Activated naive CD4-positive, alpha-beta T cell treated with anti-CD3 and anti-CD28 coated beads for 36 hours (primary cell): Measurements from ENCODE around the gene ARID3A. TPM values are rescaled to one million over a fixed set of nuclear protein-coding genes. Genes with fewer than 3 reads are reported as not detected.

Source experiments
- CTCF ChIA-PET: fragments of 350-600 bp; sonication (Branson Sonifier 250); formaldehyde crosslinking; loops from one replicate; lab custom pipeline; 2021; ENCODE audit warnings: antibody characterized with exemption; lab: Charles Lee
- DNase-seq: peaks from one replicate; pipeline ENCODE4 v3.0.0-alpha.2; 2020
- H3K27ac Mint-ChIP-seq: one replicate; pipeline ENCODE4 v1.8.0; 2021; ENCODE audit warnings: mild to moderate bottlenecking, mixed read lengths
- H3K27me3 Mint-ChIP-seq: one replicate; pipeline ENCODE4 v1.8.0; 2021; ENCODE audit warnings: low read depth, mixed read lengths
- H3K36me3 Mint-ChIP-seq: one replicate; pipeline ENCODE4 v1.8.0; 2021; ENCODE audit warnings: low read depth, mixed read lengths
- H3K4me1 Mint-ChIP-seq: one replicate; pipeline ENCODE4 v1.8.0; 2021; ENCODE audit warnings: low read depth, mixed read lengths
- H3K4me3 Mint-ChIP-seq: one replicate; pipeline ENCODE4 v1.8.0; 2021; ENCODE audit warnings: mild to moderate bottlenecking, moderate library complexity, mixed read lengths
- H3K9me3 Mint-ChIP-seq: one replicate; pipeline ENCODE4 v1.8.0; 2021; ENCODE audit warnings: mixed read lengths
- intact Hi-C: fragments of 100-400 bp; cut with micrococcal nuclease; formaldehyde crosslinking; loops from one replicate; pipeline ENCODE4 v1.15.1; 2023
- total RNA-seq, 2 experiments: library from RNA; stranded (reverse); gene quantifications; one replicate each; pipeline ENCODE4 v1.2.3, GENCODE V29; 2021

Gene ARID3A
- total RNA-seq, 2 experiments from 2014 or later, result 23.1 to 28.4 TPM

DNA sequence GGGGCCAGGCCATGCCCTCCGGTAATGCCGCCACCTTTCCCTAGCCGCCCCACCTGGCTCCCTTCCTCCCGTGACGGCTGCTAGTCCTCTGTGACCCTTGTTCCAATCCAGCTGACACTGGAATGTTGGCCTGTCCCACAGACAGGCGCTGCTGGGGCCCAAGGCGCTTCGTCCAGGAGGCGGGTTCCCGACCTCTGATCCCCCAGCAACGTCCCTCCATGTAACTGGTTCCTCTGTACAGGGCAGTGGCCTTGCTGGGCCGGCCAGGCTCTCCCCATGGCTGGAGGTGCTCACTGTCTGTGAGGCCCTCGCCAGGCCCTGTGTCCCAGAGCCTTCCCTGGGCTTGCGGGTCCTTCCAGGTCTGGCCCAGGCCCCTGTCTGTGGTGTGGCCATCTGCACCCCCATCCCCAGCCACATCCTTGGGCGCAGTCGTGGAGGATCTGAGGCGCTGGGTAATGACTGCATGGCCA, 67.6 kb downstream of the ARID3A start:
- intact Hi-C loops, result no loop called here
- no peak for DNase-seq
- H3K4me1 Mint-ChIP-seq, result peaks cover 10% of the 10 kb centered on the region
- peaks cover 12% of the 10 kb centered on the region for H3K36me3 Mint-ChIP-seq
- no peaks in the 10 kb centered on the region for H3K9me3 Mint-ChIP-seq
- H3K27ac Mint-ChIP-seq, result no peak overlapping the region
- H3K4me3 Mint-ChIP-seq, result no peak overlapping the region
- CTCF ChIA-PET, result no interaction called here
- H3K27me3 Mint-ChIP-seq, result peaks cover 7% of the 10 kb centered on the region

DNA sequence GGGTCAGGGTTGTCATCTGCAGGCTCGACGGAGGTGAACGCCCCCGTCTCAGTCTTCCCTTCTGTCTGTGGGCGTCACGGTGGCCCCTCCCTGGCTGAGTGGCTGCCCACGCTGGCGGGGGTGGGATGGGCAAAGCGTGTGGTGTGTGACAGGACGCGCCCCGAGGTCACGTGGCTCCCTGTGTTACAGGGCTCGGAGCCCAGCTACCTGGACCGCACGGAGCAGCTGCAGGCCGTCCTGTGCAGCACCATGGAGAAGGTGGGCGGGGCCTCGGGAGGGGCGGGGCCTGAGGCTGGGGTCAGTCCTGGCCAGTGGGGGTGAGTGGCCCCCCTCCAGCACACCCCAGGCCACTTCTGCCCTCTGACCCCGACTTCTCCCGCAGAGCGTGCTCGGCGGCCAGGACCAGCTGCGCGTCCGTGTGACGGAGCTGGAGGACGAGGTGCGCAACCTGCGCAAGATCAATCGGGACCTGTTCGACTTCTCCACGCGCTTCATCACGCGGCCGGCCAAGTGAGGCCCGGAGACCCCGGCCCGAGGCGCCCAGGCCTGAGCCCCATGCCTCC, 68.1 kb downstream of the ARID3A start:
- Mint-ChIP-seq H3K4me1 (peaks cover 10% of the 10 kb centered on the region), H3K4me3 (no peak overlapping the region), H3K27me3 (peaks cover 11% of the 10 kb centered on the region), H3K9me3 (no peaks in the 10 kb centered on the region), H3K27ac (no peak overlapping the region), H3K36me3 (peaks cover 10% of the 10 kb centered on the region)
- no peak for DNase-seq
- intact Hi-C loops, result no loop called here
- CTCF ChIA-PET, result no interaction called here

DNA sequence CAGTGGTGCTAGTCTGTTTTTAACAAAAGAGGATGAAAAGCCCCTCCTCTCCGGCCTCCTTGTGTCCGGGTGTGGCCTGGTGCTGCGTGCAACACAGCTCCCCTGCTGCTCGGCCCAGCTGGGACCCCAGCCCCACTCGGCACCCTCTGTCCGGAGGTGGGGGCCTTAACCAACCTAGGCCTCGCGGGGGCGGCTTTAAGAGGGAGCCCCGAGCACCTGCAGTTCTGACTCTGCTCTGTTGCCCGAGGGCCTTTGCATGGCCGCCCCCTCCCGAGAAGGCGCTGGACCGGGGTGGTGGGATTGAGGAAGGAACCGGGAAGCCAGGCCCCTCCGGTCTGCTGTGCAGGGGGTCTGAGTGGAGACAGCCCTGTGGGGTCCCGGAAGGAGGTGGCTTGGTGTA, 68.7 kb downstream of the ARID3A start:
- H3K4me3 Mint-ChIP-seq, result no peak overlapping the region
- intact Hi-C loops, result no loop called here
- H3K36me3 Mint-ChIP-seq, result peaks cover 10% of the 10 kb centered on the region
- H3K4me1 Mint-ChIP-seq, result peaks cover 15% of the 10 kb centered on the region
- no peak overlapping the region for H3K27ac Mint-ChIP-seq
- peaks cover 17% of the 10 kb centered on the region for H3K27me3 Mint-ChIP-seq
- CTCF ChIA-PET, result no interaction called here
- H3K9me3 Mint-ChIP-seq, result no peaks in the 10 kb centered on the region
- no peak for DNase-seq

DNA sequence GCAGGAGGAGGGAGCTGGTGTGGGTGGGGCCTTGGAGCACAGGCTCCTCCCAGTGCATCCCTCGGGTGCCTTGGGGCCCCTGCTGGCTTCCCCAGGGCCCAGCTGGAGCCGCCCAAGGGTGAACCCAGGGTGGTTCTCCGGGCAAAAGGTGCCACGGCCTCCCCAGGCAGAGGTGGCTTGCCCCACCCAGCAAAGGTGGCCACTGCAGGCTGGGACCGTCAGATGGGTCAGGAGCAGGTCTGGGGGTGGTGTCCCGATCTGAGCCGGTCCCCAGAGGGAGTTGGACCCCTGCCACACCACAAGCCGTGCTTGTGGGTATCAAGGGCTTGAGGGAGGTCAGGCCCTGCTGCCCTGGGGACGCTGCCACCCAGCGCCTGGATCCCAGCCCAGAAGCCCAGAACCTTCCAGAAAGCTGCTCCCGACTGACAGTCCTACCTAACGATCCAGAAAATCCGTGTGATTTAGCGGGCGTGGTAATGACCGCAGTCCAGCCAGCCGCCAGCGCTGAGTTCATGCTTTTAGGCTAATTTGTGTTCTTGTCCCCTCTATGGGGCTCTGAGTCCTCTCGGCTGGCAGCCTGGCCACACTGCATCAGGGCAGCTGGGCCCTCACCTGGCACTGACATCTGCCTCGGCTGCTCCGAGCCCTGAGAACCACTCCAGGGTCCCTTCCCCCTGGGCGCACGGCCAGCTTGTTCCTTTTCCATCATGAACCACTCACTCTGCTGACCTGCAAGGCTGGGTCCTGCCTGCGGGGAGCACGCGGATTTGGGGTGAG, 69.4 kb downstream of the ARID3A start:
- Mint-ChIP-seq H3K9me3 (no peaks in the 10 kb centered on the region), H3K27ac (no peak overlapping the region), H3K4me3 (no peak overlapping the region), H3K36me3 (peaks cover 10% of the 10 kb centered on the region), H3K27me3 (peaks cover 20% of the 10 kb centered on the region), H3K4me1 (peaks cover 15% of the 10 kb centered on the region)
- CTCF ChIA-PET, result interaction anchor here (0.6 kb wide), 1 partner anchor 93 kb away, joined by 3 read pairs; no protein-coding TSS in a partner anchor
- intact Hi-C loops, result no loop called here
- DNase-seq, result no peak

DNA sequence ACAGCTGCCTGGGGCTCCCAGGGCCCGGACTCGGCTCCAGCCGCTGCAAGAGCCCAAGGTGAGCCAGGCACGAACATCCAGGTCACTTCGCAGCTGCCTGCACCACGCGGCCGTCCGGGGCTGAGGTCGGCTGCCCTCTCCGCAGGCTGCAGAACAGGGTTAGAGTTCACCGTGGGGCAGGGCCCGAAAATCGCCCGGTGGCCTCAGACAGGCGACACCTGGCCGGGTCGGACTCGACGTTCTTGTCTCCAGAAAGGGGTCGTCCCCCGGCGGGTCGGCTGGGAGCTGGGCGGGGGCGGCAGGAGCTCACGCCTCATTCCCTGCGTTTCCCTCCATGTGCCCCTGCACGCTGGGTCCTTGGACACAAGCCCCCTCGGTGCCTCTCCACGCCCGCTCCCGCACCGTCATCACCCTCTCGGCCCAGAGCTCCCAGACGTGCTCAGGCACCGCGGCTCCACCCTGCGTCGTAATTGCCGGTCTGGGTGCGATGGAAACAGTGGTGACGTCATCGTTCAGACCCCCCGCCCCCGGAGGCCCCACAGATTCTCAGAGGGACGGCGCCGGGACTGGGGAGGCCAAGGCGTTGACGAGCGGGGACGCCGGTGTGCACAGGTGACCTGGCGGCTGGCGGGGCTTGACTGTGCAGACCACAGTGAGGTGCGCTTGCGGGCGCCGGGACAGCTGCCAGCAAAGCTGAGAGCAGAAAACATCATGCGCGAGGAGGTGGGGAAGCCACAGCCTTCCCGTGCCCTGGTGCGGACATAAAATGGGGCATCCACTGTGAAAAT, 70.4 kb downstream of the ARID3A start:
- intact Hi-C loops, result no loop called here
- H3K9me3 Mint-ChIP-seq, result no peaks in the 10 kb centered on the region

DNA sequence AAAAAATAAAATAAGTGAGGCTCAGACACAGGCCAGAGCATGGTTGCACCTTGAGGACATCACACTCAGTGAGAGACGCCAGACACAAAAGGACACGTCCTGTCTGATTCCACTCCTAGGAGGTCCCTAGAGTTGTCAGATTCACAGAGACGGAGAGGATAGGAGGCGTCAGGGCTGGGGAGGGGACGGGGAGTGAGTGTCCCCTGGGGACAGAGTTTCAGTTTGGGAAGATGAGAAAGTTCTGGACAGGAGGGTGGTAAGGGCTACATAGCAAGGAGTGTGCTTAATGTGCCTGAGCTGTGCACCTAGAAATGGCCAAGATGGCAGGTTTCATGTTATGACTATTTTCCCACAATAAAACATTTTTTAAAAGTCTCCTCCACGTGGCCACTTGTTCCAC, 72.2 kb downstream of the ARID3A start:
- Mint-ChIP-seq H3K9me3 (no peaks in the 10 kb centered on the region), H3K27me3 (peaks cover 29% of the 10 kb centered on the region), H3K27ac (no peak overlapping the region), H3K4me3 (no peak overlapping the region), H3K4me1 (peaks cover 15% of the 10 kb centered on the region), H3K36me3 (peaks cover 2% of the 10 kb centered on the region)
- CTCF ChIA-PET, result interaction anchor here (0.7 to 1.0 kb wide), 2 partner anchors 14 to 75 kb away, joined by 3 read pairs; partner anchors contain the start of gene WDR18
- DNase-seq, result no peak
- intact Hi-C loops, result no loop called here

More for the DNA sequence above, 70.4 kb downstream of the ARID3A start:
- Mint-ChIP-seq H3K4me1 (peaks cover 15% of the 10 kb centered on the region), H3K27me3 (peaks cover 25% of the 10 kb centered on the region), H3K36me3 (peaks cover 7% of the 10 kb centered on the region), H3K27ac (peak overlapping the region; percentile 13), H3K4me3 (peak overlapping the region; percentile 24)
- CTCF ChIA-PET, result interaction anchor here (0.7 to 0.9 kb wide), 2 partner anchors 140 to 262 kb away, joined by 3 read pairs; no protein-coding TSS in a partner anchor
- peak; percentile 75 for DNase-seq

DNA sequence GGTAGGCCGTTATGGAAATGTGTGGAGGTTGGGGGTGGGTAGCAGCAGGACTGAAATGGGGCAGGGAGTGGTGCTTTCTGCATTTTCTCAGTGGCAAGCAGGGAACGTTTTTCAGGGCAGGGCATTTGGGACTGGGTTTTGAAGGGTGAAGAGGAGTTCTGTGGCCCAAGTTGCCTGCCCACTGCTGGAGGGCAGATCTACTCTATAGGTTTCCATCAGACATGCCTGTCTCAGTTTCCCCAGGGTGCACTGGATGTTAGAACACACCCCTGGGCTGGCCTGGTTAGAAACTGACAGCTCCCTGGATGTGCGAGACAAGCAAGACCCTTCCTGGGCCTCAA, 73.5 kb downstream of the ARID3A start:
- peaks cover 15% of the 10 kb centered on the region for H3K4me1 Mint-ChIP-seq
- no peaks in the 10 kb centered on the region for H3K9me3 Mint-ChIP-seq
- H3K4me3 Mint-ChIP-seq, result peak overlapping the region; percentile 34
- no peak for DNase-seq
- no peak overlapping the region for H3K27ac Mint-ChIP-seq
- H3K27me3 Mint-ChIP-seq, result peaks cover 29% of the 10 kb centered on the region
- no peaks in the 10 kb centered on the region for H3K36me3 Mint-ChIP-seq
- intact Hi-C loops, result no loop called here
- CTCF ChIA-PET, result interaction anchor here (1.0 to 1.2 kb wide), 3 partner anchors 22 to 90 kb away, joined by 3 read pairs; partner anchors contain the start of gene RNU6-2

DNA sequence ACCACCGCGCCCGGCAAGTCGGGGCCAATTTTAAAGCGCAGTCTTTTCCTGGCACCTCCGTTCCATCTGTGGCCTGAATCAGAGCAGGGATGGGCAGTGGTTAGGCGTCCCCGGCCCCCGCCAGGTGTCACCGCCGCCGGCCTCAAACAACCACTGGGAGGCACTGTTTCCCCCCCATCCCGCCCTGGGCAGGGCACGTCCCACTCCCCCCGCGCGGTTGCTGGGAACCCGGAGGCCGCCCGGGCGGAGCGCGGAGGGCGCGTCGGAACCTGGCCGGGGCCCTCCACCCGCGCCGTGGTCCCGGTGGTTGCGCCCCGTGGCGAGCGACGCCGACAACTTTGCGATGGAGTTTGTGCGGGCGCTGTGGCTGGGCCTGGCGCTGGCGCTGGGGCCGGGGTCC, 74.3 kb downstream of the ARID3A start, which contains the start of gene GRIN3B:
TSS of gene GRIN3B (plus strand) at position 325 of the 400 bp plus-strand sequence. CDS start at position 344, 19 bp downstream.
- CTCF ChIA-PET, result no interaction called here
- H3K4me3 Mint-ChIP-seq, result peak within 1 kb of the TSS; percentile 34
- no peak within 1 kb of the TSS for H3K27ac Mint-ChIP-seq
- peaks cover 15% of the 10 kb centered on the region for H3K4me1 Mint-ChIP-seq
- H3K27me3 Mint-ChIP-seq, result peaks cover 29% of the 10 kb centered on the region
- H3K9me3 Mint-ChIP-seq, result no peaks in the 10 kb centered on the region
- DNase-seq, result peak; percentile 82
- no peaks in the 10 kb centered on the region for H3K36me3 Mint-ChIP-seq
- intact Hi-C loops, result no loop called here

DNA sequence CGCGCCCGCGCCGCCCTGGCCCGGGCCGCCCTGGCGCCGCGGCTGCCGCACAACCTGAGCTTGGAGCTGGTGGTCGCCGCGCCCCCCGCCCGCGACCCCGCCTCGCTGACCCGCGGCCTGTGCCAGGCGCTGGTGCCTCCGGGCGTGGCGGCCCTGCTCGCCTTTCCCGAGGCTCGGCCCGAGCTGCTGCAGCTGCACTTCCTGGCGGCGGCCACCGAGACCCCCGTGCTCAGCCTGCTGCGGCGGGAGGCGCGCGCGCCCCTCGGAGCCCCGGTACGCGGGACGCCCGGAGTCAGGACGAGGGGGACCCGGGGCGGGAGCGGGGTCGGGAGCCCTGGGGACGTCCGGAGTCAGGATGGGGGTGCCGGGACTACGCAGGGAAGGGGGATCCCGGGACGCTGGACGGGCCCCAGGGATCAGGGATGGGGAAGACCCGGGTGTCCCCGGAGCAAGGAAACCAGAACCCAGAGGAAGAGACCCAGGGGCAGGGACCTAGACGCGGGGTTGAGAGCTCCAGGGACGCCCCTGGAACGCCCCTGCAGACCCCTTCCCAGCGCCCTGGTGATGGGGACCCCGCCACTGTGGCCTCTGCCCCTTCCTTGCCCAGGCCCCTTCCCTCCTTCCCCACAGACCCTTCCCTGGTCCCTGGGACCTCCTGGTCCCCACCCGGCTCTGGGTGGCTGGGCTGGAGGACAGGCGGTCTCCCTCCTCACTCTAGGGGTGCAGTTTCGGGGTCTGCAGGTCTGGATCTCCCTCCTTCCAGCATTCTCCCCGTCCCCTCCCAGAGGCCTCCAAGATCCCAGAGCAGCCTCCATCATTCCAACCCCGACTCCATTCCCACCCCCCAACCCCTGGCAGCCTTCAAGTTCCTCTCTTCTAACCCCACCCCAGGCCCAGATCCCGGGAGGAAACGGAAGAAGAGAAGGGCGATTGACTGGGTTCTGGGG, 75.0 kb downstream of the ARID3A start:
- H3K27ac Mint-ChIP-seq, result no peak overlapping the region

DNA sequence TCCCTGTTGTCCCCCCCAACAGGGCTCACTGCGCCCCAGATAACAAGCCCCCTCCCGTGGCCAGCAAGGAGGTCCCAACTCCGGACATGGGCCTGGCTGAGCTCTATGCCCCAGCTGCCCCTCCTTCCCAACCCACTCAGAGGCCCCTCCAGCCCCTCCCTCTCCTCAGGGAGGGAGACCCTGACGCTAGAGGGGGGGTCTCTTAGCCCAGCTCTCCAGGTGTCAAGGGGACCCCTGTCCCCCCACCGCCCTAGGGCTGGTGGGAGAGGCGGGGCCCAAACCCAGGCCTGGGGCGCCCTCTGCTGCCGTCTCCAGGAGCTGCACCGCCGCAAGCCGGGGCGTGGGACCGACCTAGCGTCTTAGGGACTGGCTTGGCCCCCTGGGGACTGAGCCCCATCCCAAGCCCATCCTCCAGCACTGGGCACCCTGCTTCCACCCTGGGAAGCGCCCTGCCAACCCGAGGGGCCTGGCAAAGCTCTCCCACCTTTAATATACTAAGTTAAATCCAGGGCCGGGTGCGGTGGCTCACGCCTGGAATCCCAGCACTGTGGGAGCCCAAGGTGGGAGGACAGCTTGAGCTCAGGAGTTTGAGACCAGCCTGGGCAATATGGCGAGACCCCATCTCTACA, 75.8 kb downstream of the ARID3A start:
- Mint-ChIP-seq H3K4me1 (peaks cover 7% of the 10 kb centered on the region), H3K36me3 (no peaks in the 10 kb centered on the region), H3K27ac (no peak overlapping the region), H3K9me3 (no peaks in the 10 kb centered on the region), H3K27me3 (peaks cover 29% of the 10 kb centered on the region), H3K4me3 (no peak overlapping the region)
- peak; percentile 73 for DNase-seq
- intact Hi-C loops, result loop anchor here (1.0 kb wide), 3 partner anchors 76 to 231 kb away; no protein-coding TSS in a partner anchor
- CTCF ChIA-PET, result interaction anchor here (0.6 to 0.9 kb wide), 2 partner anchors 85 to 166 kb away, joined by 3 to 4 read pairs; no protein-coding TSS in a partner anchor

More for the DNA sequence above, 75.0 kb downstream of the ARID3A start:
- DNase-seq, result no peak
- Mint-ChIP-seq H3K27me3 (peaks cover 29% of the 10 kb centered on the region), H3K36me3 (no peaks in the 10 kb centered on the region), H3K4me3 (no peak overlapping the region), H3K4me1 (peaks cover 15% of the 10 kb centered on the region), H3K9me3 (no peaks in the 10 kb centered on the region)
- intact Hi-C loops, result loop anchor here (1.0 kb wide), 3 partner anchors 76 to 231 kb away; no protein-coding TSS in a partner anchor
- CTCF ChIA-PET, result interaction anchor here (0.6 to 0.9 kb wide), 2 partner anchors 85 to 167 kb away, joined by 3 to 4 read pairs; no protein-coding TSS in a partner anchor

DNA sequence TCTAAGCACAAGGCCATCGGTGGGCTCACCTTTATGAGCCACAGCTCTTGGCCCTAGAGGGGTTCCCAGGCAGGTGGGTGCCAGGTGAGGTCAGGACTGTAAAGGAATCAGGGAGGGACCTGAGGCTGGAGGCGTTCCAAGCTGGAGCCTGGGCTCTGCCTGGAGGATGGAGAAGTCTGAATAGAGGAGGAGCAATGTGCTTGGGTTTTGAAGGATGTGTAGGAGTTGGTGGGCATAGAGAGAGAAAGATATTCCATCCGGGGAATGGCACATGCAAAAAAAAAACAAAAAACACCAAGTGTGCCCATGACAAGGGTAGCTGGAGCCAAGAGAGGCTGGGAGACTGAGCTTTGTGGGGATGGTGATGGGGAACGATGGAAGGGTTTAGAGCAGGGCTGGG, 76.8 kb downstream of the ARID3A start:
- no peak for DNase-seq
- H3K9me3 Mint-ChIP-seq, result no peaks in the 10 kb centered on the region
- intact Hi-C loops, result no loop called here
- CTCF ChIA-PET, result no interaction called here
- no peak overlapping the region for H3K27ac Mint-ChIP-seq
- H3K27me3 Mint-ChIP-seq, result peaks cover 29% of the 10 kb centered on the region
- peaks cover 5% of the 10 kb centered on the region for H3K4me1 Mint-ChIP-seq
- no peaks in the 10 kb centered on the region for H3K36me3 Mint-ChIP-seq
- H3K4me3 Mint-ChIP-seq, result no peak overlapping the region
